ENCODE measurements around the gene COG2. TPM values are rescaled to one million over a fixed set of nuclear protein-coding genes. Genes with fewer than 3 reads are reported as not detected.

The COG2 gene
- total and polyA plus RNA-seq, 2 of the 13 experiments (the other 11 are each of a cell fraction or from before 2014, with no cell fraction given): 16.8 to 36.3 TPM

- peak; percentile 53; the same call in 1 of the 2 replicates for TF ChIP-seq NAIF1 (CRISPR knock-in tag; IDR thresholded peaks at IDR 0.05; ENCODE audit: borderline replicate concordance)
- TF ChIP-seq MLX (CRISPR knock-in tag; IDR thresholded peaks at IDR 0.05): no peak
- peak; percentile 59; the same call in 1 of the 2 replicates for TF ChIP-seq REL (CRISPR knock-in tag; conservative IDR thresholded peaks at IDR 0.05)
- TF ChIP-seq YEATS4 (CRISPR knock-in tag; IDR thresholded peaks at IDR 0.05; ENCODE audit: borderline replicate concordance): peak; percentile 94
- peak; percentile 77 for TF ChIP-seq FOXA3 (CRISPR knock-in tag; IDR thresholded peaks at IDR 0.05)
- TF ChIP-seq ZSCAN20 (CRISPR knock-in tag; IDR thresholded peaks at IDR 0.05; ENCODE audit: borderline replicate concordance): peak; percentile 78; the same call in 1 of the 2 replicates
- TF ChIP-seq CREB1 (IDR thresholded peaks at IDR 0.05): no peak
- TF ChIP-seq CREB1 (CRISPR knock-in tag; IDR thresholded peaks at IDR 0.05): no peak
- TF ChIP-seq THAP9 (CRISPR knock-in tag; IDR thresholded peaks at IDR 0.05; ENCODE audit: borderline replicate concordance): peak; percentile 92
- peak; percentile 78; the same call in 1 of the 2 replicates for TF ChIP-seq HOXD1 (CRISPR knock-in tag; IDR thresholded peaks at IDR 0.05)
- no peak for TF ChIP-seq KLF11 (CRISPR knock-in tag; IDR thresholded peaks at IDR 0.05)
- no peak for TF ChIP-seq ZNF660 (CRISPR knock-in tag; IDR thresholded peaks at IDR 0.05; ENCODE audit: borderline replicate concordance, low read depth)
- no peak for TF ChIP-seq ZNF549 (CRISPR knock-in tag; IDR thresholded peaks at IDR 0.05)
- TF ChIP-seq ZNF10 (CRISPR knock-in tag; IDR thresholded peaks at IDR 0.05; ENCODE audit: borderline replicate concordance, low read depth): no peak; the same call in 1 of the 2 replicates
- no peak for TF ChIP-seq ZNF7 (CRISPR knock-in tag; IDR thresholded peaks at IDR 0.05)
- no peak for TF ChIP-seq ZNF24 (IDR thresholded peaks at IDR 0.05)
- TF ChIP-seq ARNT2 (CRISPR knock-in tag; IDR thresholded peaks at IDR 0.05; ENCODE audit: low read depth): peak; percentile 95
- 0 out of 2 replicates have a peak, but pooled peaks have one; percentile 40 for TF ChIP-seq PAWR (CRISPR knock-in tag; IDR thresholded peaks at IDR 0.05; ENCODE audit: borderline replicate concordance)
- peak; percentile 87 for TF ChIP-seq TARDBP (CRISPR knock-in tag; IDR thresholded peaks at IDR 0.05)
- peak; percentile 94 for TF ChIP-seq GMEB1 (CRISPR knock-in tag; IDR thresholded peaks at IDR 0.05; ENCODE audit: borderline replicate concordance)
- peak; percentile 75 for TF ChIP-seq PAXIP1 (CRISPR knock-in tag; conservative IDR thresholded peaks at IDR 0.05)
- no peak for TF ChIP-seq KDM4B (CRISPR knock-in tag; IDR thresholded peaks at IDR 0.05)
These were observed at the start of gene COG2 (continued) for GRCh38 chr1:230642263-230642959.
